Lung (tissue), 16 donors: ENCODE data around the gene RNF217. TPM values are rescaled to one million over a fixed set of nuclear protein-coding genes. Genes with fewer than 3 reads are reported as not detected.
"Not testable (repeated sequence)": the region's sequence is repeated elsewhere in the genome, so short reads cannot be mapped to it uniquely, and the experiment has no call there.

Experiments
- ATAC-seq: fragments of 200-7000 bp; cut with Tn5 transposase; one replicate; pipeline ENCODE4 v1.9.1; 2020; ENCODE audit warnings: moderate number of reproducible peaks; ENCODE audit not compliant: insufficient read depth, low FRiP score
- DNase-seq, 3 donors: peaks; one replicate each; pipeline ENCODE4 v3.0.0-alpha.2; 2013 to 2017
- H3K27ac ChIP-seq, 2 donors: one replicate each; pipeline ENCODE4 v1.5.1; 2013; ENCODE audit warnings: mild to moderate bottlenecking in 2 of 2, moderate library complexity in 2 of 2, control low read depth in 1 of 2, inconsistent platforms in 1 of 2, low read depth in 1 of 2, low read length in 1 of 2
- H3K27me3 ChIP-seq, 3 donors: one replicate each; pipeline ENCODE4 v1.5.1; 2013; ENCODE audit warnings: low read length in 2 of 3; ENCODE audit not compliant: control insufficient read depth in 3 of 3, insufficient read depth in 3 of 3
- H3K36me3 ChIP-seq, 4 donors: one replicate each; pipeline ENCODE4 v1.5.1; 2013; ENCODE audit warnings: low read length in 4 of 4, mild to moderate bottlenecking in 1 of 4, moderate library complexity in 1 of 4; ENCODE audit not compliant: control insufficient read depth in 4 of 4, insufficient read depth in 4 of 4
- H3K4me1 ChIP-seq, 5 donors: one replicate each; pipeline ENCODE4 v1.5.1; 2013; ENCODE audit warnings: low read length in 5 of 5, mild to moderate bottlenecking in 2 of 5, moderate library complexity in 1 of 5; ENCODE audit not compliant: control insufficient read depth in 5 of 5, insufficient read depth in 5 of 5
- H3K4me3 ChIP-seq: one replicate; pipeline ENCODE4 v1.5.1; 2013; ENCODE audit warnings: mild to moderate bottlenecking, control low read depth, moderate library complexity
- H3K9ac ChIP-seq, 2 donors: one replicate each; pipeline ENCODE4 v1.5.1; 2013; ENCODE audit warnings: low read length in 2 of 2, control low read depth in 1 of 2; ENCODE audit not compliant: insufficient read depth in 1 of 2
- H3K9me3 ChIP-seq, 4 donors: one replicate each; pipeline ENCODE4 v1.5.1; 2013; ENCODE audit warnings: low read length in 3 of 4, mild to moderate bottlenecking in 1 of 4, moderate library complexity in 1 of 4; ENCODE audit not compliant: control insufficient read depth in 4 of 4, insufficient read depth in 3 of 4
- CTCF ChIP-seq: IDR thresholded peaks from 2 replicates; pipeline ENCODE4 v1.5.1; 2012; ENCODE audit warnings: mild to moderate bottlenecking; ENCODE audit errors: control extremely low read depth, extremely low read depth
- WGBS, 2 donors: extraction: QIAGEN DNeasy Blood & Tissue Kit; methylation state at CpG; one replicate each; pipeline ENCODE4 v1.1.7; 2013; 5-methylcytosine and 5-hydroxymethylcytosine counted together
- long read RNA-seq, 5 donors: transcript quantifications; one replicate each; lab custom pipeline, GENCODE V29; 2026
- polyA plus RNA-seq, 2 donors: library from polyadenylated mRNA; stranded (reverse); fragments of 200-250 nt; gene quantifications; one replicate each; pipeline ENCODE4 v1.2.1, GENCODE V29; 2013
- total RNA-seq, 2 donors: library from RNA; depleted of rRNA in 1 of 2; stranded (reverse); fragments of >200 nt in 1 of 2; gene quantifications; one replicate each; pipeline ENCODE4 v1.2.1, GENCODE V29; 2014 to 2021
- donor health status: control.
- donor health status: control.
- donor health status: Bipolar disorder and iron deficiency.
- donor health status: healthy.
- donor health status: DM: yes; HTN: yes; CAD: no.

RNF217 gene, protein sequence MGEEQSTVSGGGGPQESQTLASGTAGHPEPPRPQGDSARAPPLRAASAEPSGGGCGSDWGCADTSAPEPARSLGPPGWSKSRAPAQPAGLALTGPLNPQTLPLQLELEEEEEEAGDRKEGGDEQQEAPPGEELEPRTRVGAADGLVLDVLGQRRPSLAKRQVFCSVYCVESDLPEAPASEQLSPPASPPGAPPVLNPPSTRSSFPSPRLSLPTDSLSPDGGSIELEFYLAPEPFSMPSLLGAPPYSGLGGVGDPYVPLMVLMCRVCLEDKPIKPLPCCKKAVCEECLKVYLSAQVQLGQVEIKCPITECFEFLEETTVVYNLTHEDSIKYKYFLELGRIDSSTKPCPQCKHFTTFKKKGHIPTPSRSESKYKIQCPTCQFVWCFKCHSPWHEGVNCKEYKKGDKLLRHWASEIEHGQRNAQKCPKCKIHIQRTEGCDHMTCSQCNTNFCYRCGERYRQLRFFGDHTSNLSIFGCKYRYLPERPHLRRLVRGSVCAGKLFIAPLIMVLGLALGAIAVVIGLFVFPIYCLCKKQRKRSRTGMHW
- total RNA-seq (10 to 100 TPM; 22.3 to 58.6 TPM), polyA plus RNA-seq (1 to 10 TPM; 3.1 to 4.8 TPM)
- long read RNA-seq, donor 1, full-length matches to known transcripts = 2 of 2 reads
- long read RNA-seq, donor 1, partial matches to known transcripts = 0 of 2 reads
- long read RNA-seq, donor 1, other reads (novel, unspliced or antisense) = 0 of 2 reads
- long read RNA-seq, donor 2 = 0 reads
- long read RNA-seq, donor 3, full-length matches to known transcripts = 3 of 3 reads
- long read RNA-seq, donor 3, partial matches to known transcripts = 0 of 3 reads
- long read RNA-seq, donor 3, other reads (novel, unspliced or antisense) = 0 of 3 reads
- long read RNA-seq, donor 4, full-length matches to known transcripts = 2 of 2 reads
- long read RNA-seq, donor 4, partial matches to known transcripts = 0 of 2 reads
- long read RNA-seq, donor 4, other reads (novel, unspliced or antisense) = 0 of 2 reads
- long read RNA-seq, donor 5, full-length matches to known transcripts = 3 of 3 reads
- long read RNA-seq, donor 5, partial matches to known transcripts = 0 of 3 reads
- long read RNA-seq, donor 5, other reads (novel, unspliced or antisense) = 0 of 3 reads

DNA sequence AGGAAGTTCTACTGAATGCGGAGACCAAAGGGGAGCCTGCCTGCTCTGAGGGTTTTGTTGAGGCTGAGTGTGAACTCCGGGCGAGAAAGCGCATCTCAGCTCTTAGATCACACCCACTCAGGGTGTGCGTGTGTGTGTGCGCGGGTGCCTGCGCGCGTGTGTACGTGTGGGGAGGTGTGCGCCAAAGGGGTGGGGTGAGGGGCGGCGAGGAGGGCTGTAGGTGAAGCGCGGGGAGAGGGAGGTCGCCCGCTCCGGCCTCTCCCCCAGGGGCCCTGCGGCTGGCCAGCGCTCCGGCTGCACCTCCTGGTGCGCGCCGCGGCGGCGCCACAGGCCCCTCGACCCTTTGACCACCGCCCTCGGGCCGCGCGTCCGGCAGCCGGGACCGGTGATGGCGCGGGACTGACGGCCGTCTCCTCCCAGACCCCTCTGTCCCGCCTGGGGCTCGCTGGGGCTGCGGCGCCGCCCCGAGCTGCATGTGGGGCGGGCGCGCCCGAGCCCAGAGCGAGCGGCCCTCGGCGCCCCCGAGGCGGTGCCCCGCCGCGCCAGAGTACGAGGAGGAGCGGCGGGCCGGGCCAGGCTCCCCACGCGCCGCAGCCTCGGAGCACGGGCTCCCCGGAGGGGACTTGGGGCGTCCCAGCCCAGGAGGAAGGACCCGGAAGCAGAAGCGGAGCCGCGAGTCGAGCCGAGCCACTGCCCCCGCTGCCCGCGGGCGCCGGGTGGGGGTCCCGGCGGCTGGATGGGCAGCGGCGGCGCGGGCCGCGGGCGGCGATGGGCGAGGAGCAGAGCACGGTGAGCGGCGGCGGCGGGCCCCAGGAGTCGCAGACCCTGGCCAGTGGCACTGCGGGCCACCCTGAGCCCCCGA is at the start of gene RNF217:
TSS of gene RNF217 (plus strand) at position 661 of the 862 bp plus-strand sequence. CDS start at position 769, 108 bp downstream.
- H3K9ac ChIP-seq = peak within 1 kb of the TSS; percentile 84 to 95
- peak; percentile 74 to 81 (median 78) for DNase-seq
- H3K4me1 ChIP-seq = peaks cover 0 to 25% (median 11%) of the 10 kb centered on the region in 5 donors
- no peak for TF ChIP-seq CTCF
- H3K27me3 ChIP-seq = no peaks in the 10 kb centered on the region
- peak; percentile 68 for ATAC-seq
- peak within 1 kb of the TSS; percentile 91 to 93 for H3K27ac ChIP-seq
- peak within 1 kb of the TSS; percentile 88 for H3K4me3 ChIP-seq
- H3K36me3 ChIP-seq = no peaks in the 10 kb centered on the region
- H3K9me3 ChIP-seq = no peaks in the 10 kb centered on the region
- 0 to 1% methylated on average over 89 to 101 of the region's 101 CpGs for WGBS, 2 donors

GRCh38 chr6:124913056-124913455 is 49.2 kb upstream of the RNF217 start:
- no peak for TF ChIP-seq CTCF
- ATAC-seq = no peak
- Histone ChIP-seq H3K4me3 (no peak overlapping the region), H3K4me1 (no peaks in the 10 kb centered on the region), H3K9me3 (no peaks in the 10 kb centered on the region), H3K27me3 (no peaks in the 10 kb centered on the region), H3K27ac (no peak overlapping the region), H3K36me3 (no peaks in the 10 kb centered on the region), H3K9ac (no peak overlapping the region)
- 92 to 100% methylated on average over 1 of the region's 1 CpG for WGBS, 2 donors
- DNase-seq = no peak

GRCh38 chr6:124917769-124918168 is 44.5 kb upstream of the RNF217 start:
- TF ChIP-seq CTCF = no peak

GRCh38 chr6:124919703-124920102 is 42.5 kb upstream of the RNF217 start:
- not testable (repeated sequence) for H3K9ac ChIP-seq, DNase-seq, H3K9me3 ChIP-seq, H3K4me1 ChIP-seq, ATAC-seq, H3K27ac ChIP-seq, H3K27me3 ChIP-seq, H3K4me3 ChIP-seq, H3K36me3 ChIP-seq
- WGBS, 2 donors = 98 to 100% methylated on average over 2 of the region's 2 CpGs

More at GRCh38 chr6:124917769-124918168, 44.5 kb upstream of the RNF217 start:
- WGBS, 2 donors = 90 to 96% methylated on average over 1 of the region's 1 CpG
- Histone ChIP-seq H3K9me3 (peaks cover 0 to 7% (median 0%) of the 10 kb centered on the region in 4 donors), H3K27me3 (no peaks in the 10 kb centered on the region), H3K4me3 (no peak overlapping the region), H3K4me1 (no peaks in the 10 kb centered on the region), H3K9ac (no peak overlapping the region), H3K27ac (no peak overlapping the region), H3K36me3 (no peaks in the 10 kb centered on the region)
- no peak for ATAC-seq
- no peak for DNase-seq
